Fibroblast of lung (primary cell): ENCODE results near the gene RASGRF2. TPM values are rescaled to one million over a fixed set of nuclear protein-coding genes. Genes with fewer than 3 reads are reported as not detected.

Experiments used
- DNase-seq, 2 donors: peaks; one replicate each; pipeline versions ENCODE4 v3.0.0 to v3.0.0-alpha.2; 2010; ENCODE audit warnings: low read depth in 2 of 2
- H2AFZ ChIP-seq: 2 replicates; pipeline ENCODE4 v1.5.1; 2012; ENCODE audit warnings: low read length, control low read depth, inconsistent platforms
- H3K27ac ChIP-seq: 2 replicates; pipeline ENCODE4 v1.5.1; 2011; ENCODE audit warnings: low read length, control low read depth; ENCODE audit not compliant: insufficient read depth
- H3K27me3 ChIP-seq: 2 replicates; pipeline ENCODE4 v1.5.1; 2011; ENCODE audit warnings: mild to moderate bottlenecking, low read length; ENCODE audit not compliant: control insufficient read depth, insufficient read depth
- H3K36me3 ChIP-seq: 2 replicates; pipeline ENCODE4 v1.5.1; 2011; ENCODE audit warnings: low read length; ENCODE audit not compliant: control insufficient read depth, insufficient read depth
- H3K4me1 ChIP-seq: 2 replicates; pipeline ENCODE4 v1.5.1; 2011; ENCODE audit warnings: low read length; ENCODE audit not compliant: control insufficient read depth, insufficient read depth; ENCODE audit errors: extremely low read depth
- H3K4me2 ChIP-seq: 2 replicates; pipeline ENCODE4 v1.5.1; 2011; ENCODE audit warnings: low read length, control low read depth; ENCODE audit not compliant: insufficient read depth; ENCODE audit errors: extremely low read depth
- H3K4me3 ChIP-seq, 4 experiments: fragments of 200-600 bp in 1 of 4; sonication (generic) in 1 of 4; replicated peaks in 1 of 4; 2 replicates each; pipeline ENCODE4 v1.5.1; 2011 to 2016; ENCODE audit warnings: low read length in 4 of 4, low read depth in 3 of 4, mild to moderate bottlenecking in 3 of 4, control low read depth in 2 of 4, inconsistent platforms in 1 of 4, mixed read lengths in 1 of 4; ENCODE audit not compliant: insufficient read depth in 1 of 4; ENCODE audit errors: control extremely low read depth in 1 of 4
- H3K79me2 ChIP-seq: 2 replicates; pipeline ENCODE4 v1.5.1; 2012; ENCODE audit warnings: mild to moderate bottlenecking, low read length, inconsistent platforms; ENCODE audit not compliant: control insufficient read depth, insufficient read depth
- H3K9ac ChIP-seq: 2 replicates; pipeline ENCODE4 v1.5.1; 2011; ENCODE audit warnings: mild to moderate bottlenecking, low read length, control low read depth; ENCODE audit not compliant: insufficient read depth
- H3K9me3 ChIP-seq: 2 replicates; pipeline ENCODE4 v1.5.1; 2012; ENCODE audit warnings: low read depth, low read length; ENCODE audit not compliant: control insufficient read depth, insufficient read depth
- H4K20me1 ChIP-seq: 2 replicates; pipeline ENCODE4 v1.5.1; 2011; ENCODE audit warnings: low read length; ENCODE audit not compliant: control insufficient read depth, insufficient read depth; ENCODE audit errors: extremely low read depth
- CTCF ChIP-seq, 2 donors: IDR thresholded peaks in 1 of 2; conservative IDR thresholded peaks in 1 of 2; 1 replicate in 1 of 2; 2 replicates in 1 of 2; pipeline ENCODE4 v1.5.1; 2011 to 2012; ENCODE audit warnings: low read length in 2 of 2, control low read depth in 1 of 2, inconsistent platforms in 1 of 2, low read depth in 1 of 2, mild to moderate bottlenecking in 1 of 2
- EZH2 ChIP-seq: IDR thresholded peaks from 2 replicates; pipeline ENCODE4 v1.5.1; 2012; ENCODE audit warnings: low read length, control low read depth, mild to moderate bottlenecking; ENCODE audit errors: missing control alignments
- polyA plus RNA-seq, 2 donors: library from polyadenylated mRNA; depleted of rRNA in 1 of 2; stranded (reverse) in 1 of 2; unstranded in 1 of 2; fragments of >200 nt; gene quantifications; 2 replicates each; pipeline ENCODE4 v1.2.1, GENCODE V29; 2011 to 2012; ENCODE audit warnings: missing spikeins in 1 of 2
- total RNA-seq: library from RNA; depleted of rRNA; stranded (reverse); fragments of >200 nt; gene quantifications from 2 replicates; pipeline ENCODE4 v1.2.1, GENCODE V29; 2014

RASGRF2 gene
- total and polyA plus RNA-seq, 2 donors (not counting 1 experiment from before 2014, with no cell fraction given): 3.5 to 19.5 TPM

GRCh38 chr5:80977764-80978163 is 17.6 kb downstream of the RASGRF2 start:
- TF ChIP-seq CTCF (conservative IDR thresholded peaks at IDR 0.05 in 1 of 2, IDR thresholded peaks at IDR 0.05 in 1 of 2; ENCODE audit: low read depth in 1 of 2, low read length in 2 of 2) (no peak), EZH2 (no peak)
- peak in 1 of 2 donors; percentile 63 for DNase-seq
- H3K36me3 ChIP-seq: no peaks in the 10 kb centered on the region
- no peaks in the 10 kb centered on the region for H4K20me1 ChIP-seq
- H3K4me1 ChIP-seq: no peaks in the 10 kb centered on the region
- no peak overlapping the region for H3K4me2 ChIP-seq
- no peak overlapping the region for H3K4me3 ChIP-seq
- no peaks in the 10 kb centered on the region for H3K9me3 ChIP-seq
- H2AFZ ChIP-seq: no peak overlapping the region
- H3K79me2 ChIP-seq: peaks cover 10% of the 10 kb centered on the region
- no peak overlapping the region for H3K27ac ChIP-seq
- H3K27me3 ChIP-seq: no peaks in the 10 kb centered on the region
- no peak overlapping the region for H3K9ac ChIP-seq

GRCh38 chr5:80978772-80979317 is 18.7 kb downstream of the RASGRF2 start:
- no peak overlapping the region for H2AFZ ChIP-seq
- H3K4me2 ChIP-seq: no peak overlapping the region
- H3K4me3 ChIP-seq: no peak overlapping the region
- no peaks in the 10 kb centered on the region for H4K20me1 ChIP-seq
- no peak overlapping the region for H3K9ac ChIP-seq
- no peak overlapping the region for H3K27ac ChIP-seq
- DNase-seq: no peak
- peaks cover 8% of the 10 kb centered on the region for H3K79me2 ChIP-seq
- no peaks in the 10 kb centered on the region for H3K9me3 ChIP-seq
- H3K4me1 ChIP-seq: no peaks in the 10 kb centered on the region
- H3K27me3 ChIP-seq: no peaks in the 10 kb centered on the region
- H3K36me3 ChIP-seq: no peaks in the 10 kb centered on the region
- TF ChIP-seq CTCF (conservative IDR thresholded peaks at IDR 0.05 in 1 of 2, IDR thresholded peaks at IDR 0.05 in 1 of 2; ENCODE audit: low read depth in 1 of 2, low read length in 2 of 2) (no peak), EZH2 (no peak)

GRCh38 chr5:80982093-80982492 is 21.9 kb downstream of the RASGRF2 start:
- Histone ChIP-seq H3K36me3 (no peaks in the 10 kb centered on the region), H3K9me3 (no peaks in the 10 kb centered on the region), H3K4me2 (no peak overlapping the region), H2AFZ (no peak overlapping the region), H3K4me3 (no peak overlapping the region), H3K27ac (no peak overlapping the region), H3K79me2 (peaks cover 6% of the 10 kb centered on the region), H3K9ac (no peak overlapping the region), H3K4me1 (no peaks in the 10 kb centered on the region), H4K20me1 (no peaks in the 10 kb centered on the region), H3K27me3 (no peaks in the 10 kb centered on the region)
- TF ChIP-seq EZH2 (no peak), CTCF (conservative IDR thresholded peaks at IDR 0.05 in 1 of 2, IDR thresholded peaks at IDR 0.05 in 1 of 2; ENCODE audit: low read depth in 1 of 2, low read length in 2 of 2) (no peak)
- no peak for DNase-seq
